CD4-positive, alpha-beta T cell treated with Interleukin-6 at 100 ng/mL for 8 hours (primary cell): ENCODE results near the gene LIMS2.

ENCODE experiments used
- DNase-seq: peaks from one replicate; pipeline ENCODE4 v3.0.0-alpha.2; 2020; ENCODE audit warnings: mixed read lengths, low spot score

The LIMS2 gene

GRCh38 chr2:127634066-127634617 is 41.2 kb downstream of the LIMS2 start:
- no peak for DNase-seq

- no peak for DNase-seq
These were observed 41.7 kb downstream of the LIMS2 start for GRCh38 chr2:127633556-127634065.

- no peak for DNase-seq
These were observed 42.5 kb downstream of the LIMS2 start for GRCh38 chr2:127632592-127633489.

- no peak for DNase-seq
These were observed 43.2 kb downstream of the LIMS2 start for GRCh38 chr2:127631997-127632581.

DNA sequence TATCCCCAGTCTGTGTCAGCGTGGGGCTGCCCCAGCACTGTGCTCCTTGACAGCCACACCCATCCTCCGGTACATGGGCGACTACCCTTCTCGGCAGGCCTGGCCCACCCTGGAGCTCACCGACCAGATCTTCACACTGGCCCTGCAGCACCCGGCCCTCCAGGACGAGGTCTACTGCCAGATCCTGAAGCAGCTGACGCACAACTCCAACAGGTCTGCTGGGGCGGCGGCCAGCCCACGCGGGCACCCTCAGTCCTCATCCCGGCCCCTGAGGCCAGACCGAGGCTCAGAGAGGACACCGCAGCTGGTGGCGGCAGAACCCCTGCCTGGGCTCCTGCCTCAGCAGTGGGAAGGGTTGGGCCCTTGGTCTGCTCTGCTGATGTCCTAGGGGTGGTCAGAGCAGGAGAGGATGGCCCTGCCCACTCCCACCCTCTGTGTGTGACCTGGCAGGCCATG is 43.8 kb downstream of the LIMS2 start:
- no peak for DNase-seq

DNA sequence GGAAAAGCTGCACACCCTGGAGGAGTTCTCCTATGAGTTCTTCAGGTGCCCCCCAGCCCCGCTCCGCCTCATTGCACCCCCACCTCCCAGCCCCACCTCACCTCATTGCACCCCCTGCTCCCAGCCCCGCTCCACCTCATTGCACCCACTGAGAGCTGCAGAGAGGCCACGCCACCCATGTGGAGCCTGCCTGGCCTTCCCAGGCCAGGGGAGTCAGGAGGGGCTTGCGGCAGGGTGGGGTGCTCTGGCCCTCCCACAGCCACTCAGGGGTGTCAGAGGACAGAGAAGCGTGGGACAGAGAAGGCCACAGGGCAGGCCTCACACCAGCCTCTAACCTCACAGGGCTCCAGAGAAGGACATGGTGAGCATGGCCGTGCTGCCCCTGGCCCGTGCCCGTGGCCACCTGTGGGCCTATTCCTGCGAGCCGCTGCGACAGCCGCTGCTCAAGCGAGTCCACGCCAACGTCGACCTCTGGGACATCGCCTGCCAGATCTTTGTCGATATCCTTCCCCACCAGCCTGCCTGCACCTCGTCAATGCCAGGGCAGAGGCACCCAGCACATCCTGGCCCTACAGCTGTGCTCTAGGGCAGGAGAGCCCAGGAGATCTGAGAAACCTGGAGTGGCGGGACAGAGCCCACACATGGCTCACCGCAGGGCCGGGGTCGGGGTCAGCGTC is 44.3 kb downstream of the LIMS2 start:
- no peak for DNase-seq

- no peak for DNase-seq
These were observed 45.0 kb downstream of the LIMS2 start for GRCh38 chr2:127630096-127630863.

DNA sequence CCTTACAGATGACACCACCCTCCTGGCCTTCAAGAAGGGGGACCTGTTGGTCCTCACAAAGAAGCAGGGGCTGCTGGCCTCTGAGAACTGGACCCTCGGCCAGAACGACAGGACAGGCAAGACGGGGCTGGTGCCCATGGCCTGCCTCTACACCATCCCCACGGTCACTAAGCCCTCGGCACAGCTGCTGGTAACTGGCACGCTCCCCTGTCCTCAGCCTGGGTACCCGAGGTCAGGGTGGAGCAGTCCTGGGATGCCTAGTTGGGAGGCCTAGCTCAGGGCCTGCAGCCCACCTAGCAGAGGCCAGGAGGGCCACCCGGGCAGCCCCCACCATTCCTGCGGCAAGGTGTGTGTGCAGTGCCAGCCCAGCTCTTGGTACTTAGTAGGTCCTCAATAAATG is 45.7 kb downstream of the LIMS2 start:
- DNase-seq: no peak

DNA sequence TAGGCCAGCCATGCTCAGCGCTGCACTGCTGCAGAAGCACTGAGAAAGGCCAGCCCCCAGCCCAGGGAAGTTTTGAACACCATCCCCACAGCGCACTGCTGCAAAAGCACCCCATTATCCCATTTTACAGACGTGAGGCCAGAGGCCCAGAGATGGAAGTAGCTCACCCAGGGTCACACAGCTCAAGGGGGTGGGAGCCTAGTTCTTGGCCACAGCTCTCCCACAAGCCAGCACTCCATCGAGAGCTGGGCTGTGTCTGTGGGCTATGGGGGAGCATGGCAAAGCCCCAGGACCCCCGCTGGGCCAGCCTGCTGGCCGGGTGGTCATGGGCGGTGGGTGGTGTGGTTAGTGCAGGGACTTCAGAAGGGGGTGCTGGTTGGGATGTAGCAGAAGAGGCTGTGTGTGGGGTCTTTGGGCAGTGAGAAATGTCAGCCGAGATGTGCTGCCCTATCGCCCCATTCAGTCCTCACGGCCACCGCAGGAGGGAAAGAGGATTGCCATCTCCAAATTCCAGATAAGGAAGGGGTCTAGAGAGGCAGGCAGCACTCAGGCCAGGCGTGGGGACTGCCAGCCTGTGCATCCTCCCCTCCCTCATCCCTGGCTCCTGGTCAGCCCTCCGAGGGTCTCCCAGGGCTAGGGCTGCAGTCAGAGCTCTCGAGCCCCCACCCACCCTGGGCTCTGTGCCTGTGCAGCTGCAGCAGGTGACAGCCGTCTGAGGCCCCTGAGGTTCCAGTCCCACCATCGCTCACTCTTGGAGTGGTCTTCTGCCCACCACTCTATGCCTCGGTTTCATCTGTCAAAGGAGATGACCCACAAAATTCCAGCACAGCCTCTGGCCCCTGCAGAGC is 46.3 kb downstream of the LIMS2 start:
- no peak for DNase-seq

DNA sequence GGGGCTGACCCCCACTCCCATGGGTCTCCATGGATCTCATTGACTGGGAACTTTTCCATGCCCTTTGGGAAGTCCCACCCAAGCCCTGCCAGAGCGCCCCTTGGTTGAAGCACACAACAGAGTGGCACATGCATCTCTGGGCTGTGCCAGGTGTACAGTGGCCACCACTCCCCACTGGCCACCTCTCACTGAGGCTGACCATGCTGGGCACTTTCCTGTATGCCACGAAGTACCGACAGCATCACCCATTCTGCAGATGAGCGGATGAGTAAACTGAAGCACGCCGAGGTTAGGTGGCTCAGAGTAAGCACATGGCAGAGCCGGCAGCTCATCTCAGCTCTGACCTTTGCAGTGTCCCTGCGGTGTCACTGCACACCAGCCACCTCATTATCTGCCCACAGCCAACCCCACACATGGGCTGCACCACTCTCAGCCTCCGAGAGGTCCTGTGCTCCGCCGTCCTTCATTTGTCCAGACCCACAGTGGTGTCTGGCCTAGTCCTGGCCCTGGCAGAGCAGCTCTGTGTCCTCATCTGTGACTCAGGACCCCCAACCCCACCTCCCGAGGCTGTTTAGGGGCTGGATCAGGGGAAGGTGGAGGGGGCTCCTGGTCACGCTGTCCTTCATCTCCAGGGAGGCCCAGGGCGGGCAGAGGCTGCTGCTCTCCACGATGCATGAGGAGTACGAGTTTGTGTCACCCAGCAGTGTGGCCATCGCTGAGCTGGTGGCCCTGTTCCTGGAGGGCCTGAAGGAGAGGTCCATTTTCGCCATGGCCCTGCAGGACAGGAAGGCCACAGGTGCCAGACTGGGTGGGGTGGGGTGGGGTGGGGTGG is 47.4 kb downstream of the LIMS2 start:
- no peak for DNase-seq

DNA sequence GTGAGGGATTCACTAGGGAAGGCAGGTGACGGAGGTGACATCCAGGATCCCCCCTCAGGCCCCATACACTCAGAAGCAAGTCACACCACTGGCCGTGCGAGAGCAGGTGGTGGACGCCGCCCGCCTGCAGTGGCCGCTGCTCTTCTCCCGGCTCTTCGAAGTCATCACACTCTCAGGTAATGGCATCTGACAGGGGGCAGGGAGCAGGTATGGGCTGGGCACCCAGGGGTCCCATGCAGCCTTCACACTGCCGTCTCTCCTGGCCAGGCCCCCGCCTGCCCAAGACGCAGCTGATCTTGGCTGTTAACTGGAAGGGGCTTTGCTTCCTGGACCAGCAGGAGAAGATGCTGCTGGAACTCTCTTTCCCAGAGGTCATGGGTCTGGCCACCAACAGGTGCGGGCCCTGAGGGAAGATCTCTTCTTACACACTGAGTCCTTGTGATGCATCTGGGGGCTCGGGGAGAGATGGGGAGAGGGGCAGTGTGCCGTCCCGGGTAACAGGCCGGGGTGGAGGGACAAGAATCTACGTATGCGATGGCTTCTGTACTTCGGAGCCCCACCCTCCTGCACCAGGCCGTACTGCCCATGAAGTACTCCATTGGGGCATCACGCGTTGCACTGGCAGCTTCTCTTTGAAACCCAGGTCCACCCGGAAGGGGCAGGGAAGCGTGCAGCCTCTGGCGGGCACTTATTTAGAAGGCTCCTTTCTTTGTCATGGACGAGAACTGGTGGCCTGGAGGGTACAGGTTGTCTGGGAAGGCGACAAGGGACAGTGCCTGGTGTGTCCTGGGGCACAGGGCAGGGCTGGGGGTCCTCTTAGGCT is 48.2 kb downstream of the LIMS2 start:
- DNase-seq: no peak

- no peak for DNase-seq
These were observed 49.2 kb downstream of the LIMS2 start for GRCh38 chr2:127626175-127626574.

DNA sequence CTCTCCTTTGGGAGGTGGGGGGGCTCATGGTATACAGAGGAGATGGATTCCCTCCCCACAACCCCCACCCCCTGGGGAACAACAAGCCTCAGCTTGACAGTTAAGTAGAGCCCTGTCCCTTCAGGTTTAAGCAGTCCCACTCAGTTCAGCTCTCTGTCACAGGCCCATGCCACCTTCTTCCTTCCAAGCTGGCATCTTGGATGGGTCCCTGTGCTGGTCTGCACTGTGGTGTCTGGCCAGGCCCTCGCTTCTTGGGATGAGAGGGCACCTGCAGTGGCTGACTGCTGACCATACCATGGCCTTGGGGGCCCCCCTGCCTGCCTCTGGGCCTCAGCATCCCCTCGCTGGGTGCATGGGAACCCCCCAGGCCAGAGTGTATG is 49.8 kb downstream of the LIMS2 start:
- no peak for DNase-seq

GRCh38 chr2:127624756-127625571 is 50.4 kb downstream of the LIMS2 start:
- DNase-seq: no peak

GRCh38 chr2:127624320-127624755 is 51.0 kb downstream of the LIMS2 start:
- DNase-seq: no peak

- no peak for DNase-seq
These were observed 51.7 kb downstream of the LIMS2 start for GRCh38 chr2:127623388-127624319.
